ENCODE measurements around the gene SNX33. TPM values are rescaled to one million over a fixed set of nuclear protein-coding genes. Genes with fewer than 3 reads are reported as not detected.

The SNX33 gene
- total and polyA plus RNA-seq, 2 experiments from 2014 or later: 6.2 to 21.2 TPM

- H3K4me3 Mint-ChIP-seq: no peak overlapping the region
- no peak overlapping the region for H3K27ac ChIP-seq (ENCODE audit: low read depth)
- H3K4me3 ChIP-seq: no peak overlapping the region
- no peaks in the 10 kb centered on the region for H3K27me3 ChIP-seq (ENCODE audit: insufficient read depth)
- H3K27ac Mint-ChIP-seq: no peak overlapping the region
- H3K79me2 ChIP-seq (replicated peaks; ENCODE audit: insufficient read depth): no peaks in the 10 kb centered on the region
- H3K4me1 ChIP-seq (ENCODE audit: insufficient read depth): peaks cover 27% of the 10 kb centered on the region
- H3K9me3 Mint-ChIP-seq: no peaks in the 10 kb centered on the region
- peaks cover 8% of the 10 kb centered on the region for H3K27me3 Mint-ChIP-seq (ENCODE audit: insufficient read depth, low read depth, poor library complexity)
- H3K36me3 ChIP-seq (ENCODE audit: insufficient read depth): no peaks in the 10 kb centered on the region
- peaks cover 12% of the 10 kb centered on the region; the same call in 1 of the 2 replicates for H3F3A ChIP-seq (replicated peaks; ENCODE audit: low read depth)
- DNase-seq (ENCODE audit: low spot score) (no peak), ATAC-seq (no peak)
- TF ChIP-seq CTCF (conservative IDR thresholded peaks at IDR 0.05; ENCODE audit: low read depth in 2 of 2) (no peak; a peak in 1 of 4 replicates), ZNF331 (CRISPR knock-in tag; IDR thresholded peaks at IDR 0.05; ENCODE audit: low read depth) (no peak), EZH2phosphoT487 (IDR thresholded peaks at IDR 0.05; ENCODE audit: unreplicated experiment) (no peak), EZH2 (IDR thresholded peaks at IDR 0.05; ENCODE audit: low read depth, unreplicated experiment) (no peak), NANOG (IDR thresholded peaks at IDR 0.05; ENCODE audit: borderline replicate concordance) (no peak), ZNF114 (CRISPR knock-in tag; IDR thresholded peaks at IDR 0.05) (no peak), JUNB (IDR thresholded peaks at IDR 0.05; ENCODE audit: unreplicated experiment) (no peak), CREB1 (CRISPR knock-in tag; IDR thresholded peaks at IDR 0.05; ENCODE audit: low read depth) (no peak), ETS1 (IDR thresholded peaks at IDR 0.05) (no peak), POLR2AphosphoS5 (IDR thresholded peaks at IDR 0.05; ENCODE audit: low read depth) (no peak), STAT1 (IDR thresholded peaks at IDR 0.05; ENCODE audit: unreplicated experiment) (no peak)
- TF ChIP-seq, protein P1, sequence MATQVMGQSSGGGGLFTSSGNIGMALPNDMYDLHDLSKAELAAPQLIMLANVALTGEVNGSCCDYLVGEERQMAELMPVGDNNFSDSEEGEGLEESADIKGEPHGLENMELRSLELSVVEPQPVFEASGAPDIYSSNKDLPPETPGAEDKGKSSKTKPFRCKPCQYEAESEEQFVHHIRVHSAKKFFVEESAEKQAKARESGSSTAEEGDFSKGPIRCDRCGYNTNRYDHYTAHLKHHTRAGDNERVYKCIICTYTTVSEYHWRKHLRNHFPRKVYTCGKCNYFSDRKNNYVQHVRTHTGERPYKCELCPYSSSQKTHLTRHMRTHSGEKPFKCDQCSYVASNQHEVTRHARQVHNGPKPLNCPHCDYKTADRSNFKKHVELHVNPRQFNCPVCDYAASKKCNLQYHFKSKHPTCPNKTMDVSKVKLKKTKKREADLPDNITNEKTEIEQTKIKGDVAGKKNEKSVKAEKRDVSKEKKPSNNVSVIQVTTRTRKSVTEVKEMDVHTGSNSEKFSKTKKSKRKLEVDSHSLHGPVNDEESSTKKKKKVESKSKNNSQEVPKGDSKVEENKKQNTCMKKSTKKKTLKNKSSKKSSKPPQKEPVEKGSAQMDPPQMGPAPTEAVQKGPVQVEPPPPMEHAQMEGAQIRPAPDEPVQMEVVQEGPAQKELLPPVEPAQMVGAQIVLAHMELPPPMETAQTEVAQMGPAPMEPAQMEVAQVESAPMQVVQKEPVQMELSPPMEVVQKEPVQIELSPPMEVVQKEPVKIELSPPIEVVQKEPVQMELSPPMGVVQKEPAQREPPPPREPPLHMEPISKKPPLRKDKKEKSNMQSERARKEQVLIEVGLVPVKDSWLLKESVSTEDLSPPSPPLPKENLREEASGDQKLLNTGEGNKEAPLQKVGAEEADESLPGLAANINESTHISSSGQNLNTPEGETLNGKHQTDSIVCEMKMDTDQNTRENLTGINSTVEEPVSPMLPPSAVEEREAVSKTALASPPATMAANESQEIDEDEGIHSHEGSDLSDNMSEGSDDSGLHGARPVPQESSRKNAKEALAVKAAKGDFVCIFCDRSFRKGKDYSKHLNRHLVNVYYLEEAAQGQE (IDR thresholded peaks at IDR 0.05; ENCODE audit: unreplicated experiment): no peak
- TF ChIP-seq, protein P2, sequence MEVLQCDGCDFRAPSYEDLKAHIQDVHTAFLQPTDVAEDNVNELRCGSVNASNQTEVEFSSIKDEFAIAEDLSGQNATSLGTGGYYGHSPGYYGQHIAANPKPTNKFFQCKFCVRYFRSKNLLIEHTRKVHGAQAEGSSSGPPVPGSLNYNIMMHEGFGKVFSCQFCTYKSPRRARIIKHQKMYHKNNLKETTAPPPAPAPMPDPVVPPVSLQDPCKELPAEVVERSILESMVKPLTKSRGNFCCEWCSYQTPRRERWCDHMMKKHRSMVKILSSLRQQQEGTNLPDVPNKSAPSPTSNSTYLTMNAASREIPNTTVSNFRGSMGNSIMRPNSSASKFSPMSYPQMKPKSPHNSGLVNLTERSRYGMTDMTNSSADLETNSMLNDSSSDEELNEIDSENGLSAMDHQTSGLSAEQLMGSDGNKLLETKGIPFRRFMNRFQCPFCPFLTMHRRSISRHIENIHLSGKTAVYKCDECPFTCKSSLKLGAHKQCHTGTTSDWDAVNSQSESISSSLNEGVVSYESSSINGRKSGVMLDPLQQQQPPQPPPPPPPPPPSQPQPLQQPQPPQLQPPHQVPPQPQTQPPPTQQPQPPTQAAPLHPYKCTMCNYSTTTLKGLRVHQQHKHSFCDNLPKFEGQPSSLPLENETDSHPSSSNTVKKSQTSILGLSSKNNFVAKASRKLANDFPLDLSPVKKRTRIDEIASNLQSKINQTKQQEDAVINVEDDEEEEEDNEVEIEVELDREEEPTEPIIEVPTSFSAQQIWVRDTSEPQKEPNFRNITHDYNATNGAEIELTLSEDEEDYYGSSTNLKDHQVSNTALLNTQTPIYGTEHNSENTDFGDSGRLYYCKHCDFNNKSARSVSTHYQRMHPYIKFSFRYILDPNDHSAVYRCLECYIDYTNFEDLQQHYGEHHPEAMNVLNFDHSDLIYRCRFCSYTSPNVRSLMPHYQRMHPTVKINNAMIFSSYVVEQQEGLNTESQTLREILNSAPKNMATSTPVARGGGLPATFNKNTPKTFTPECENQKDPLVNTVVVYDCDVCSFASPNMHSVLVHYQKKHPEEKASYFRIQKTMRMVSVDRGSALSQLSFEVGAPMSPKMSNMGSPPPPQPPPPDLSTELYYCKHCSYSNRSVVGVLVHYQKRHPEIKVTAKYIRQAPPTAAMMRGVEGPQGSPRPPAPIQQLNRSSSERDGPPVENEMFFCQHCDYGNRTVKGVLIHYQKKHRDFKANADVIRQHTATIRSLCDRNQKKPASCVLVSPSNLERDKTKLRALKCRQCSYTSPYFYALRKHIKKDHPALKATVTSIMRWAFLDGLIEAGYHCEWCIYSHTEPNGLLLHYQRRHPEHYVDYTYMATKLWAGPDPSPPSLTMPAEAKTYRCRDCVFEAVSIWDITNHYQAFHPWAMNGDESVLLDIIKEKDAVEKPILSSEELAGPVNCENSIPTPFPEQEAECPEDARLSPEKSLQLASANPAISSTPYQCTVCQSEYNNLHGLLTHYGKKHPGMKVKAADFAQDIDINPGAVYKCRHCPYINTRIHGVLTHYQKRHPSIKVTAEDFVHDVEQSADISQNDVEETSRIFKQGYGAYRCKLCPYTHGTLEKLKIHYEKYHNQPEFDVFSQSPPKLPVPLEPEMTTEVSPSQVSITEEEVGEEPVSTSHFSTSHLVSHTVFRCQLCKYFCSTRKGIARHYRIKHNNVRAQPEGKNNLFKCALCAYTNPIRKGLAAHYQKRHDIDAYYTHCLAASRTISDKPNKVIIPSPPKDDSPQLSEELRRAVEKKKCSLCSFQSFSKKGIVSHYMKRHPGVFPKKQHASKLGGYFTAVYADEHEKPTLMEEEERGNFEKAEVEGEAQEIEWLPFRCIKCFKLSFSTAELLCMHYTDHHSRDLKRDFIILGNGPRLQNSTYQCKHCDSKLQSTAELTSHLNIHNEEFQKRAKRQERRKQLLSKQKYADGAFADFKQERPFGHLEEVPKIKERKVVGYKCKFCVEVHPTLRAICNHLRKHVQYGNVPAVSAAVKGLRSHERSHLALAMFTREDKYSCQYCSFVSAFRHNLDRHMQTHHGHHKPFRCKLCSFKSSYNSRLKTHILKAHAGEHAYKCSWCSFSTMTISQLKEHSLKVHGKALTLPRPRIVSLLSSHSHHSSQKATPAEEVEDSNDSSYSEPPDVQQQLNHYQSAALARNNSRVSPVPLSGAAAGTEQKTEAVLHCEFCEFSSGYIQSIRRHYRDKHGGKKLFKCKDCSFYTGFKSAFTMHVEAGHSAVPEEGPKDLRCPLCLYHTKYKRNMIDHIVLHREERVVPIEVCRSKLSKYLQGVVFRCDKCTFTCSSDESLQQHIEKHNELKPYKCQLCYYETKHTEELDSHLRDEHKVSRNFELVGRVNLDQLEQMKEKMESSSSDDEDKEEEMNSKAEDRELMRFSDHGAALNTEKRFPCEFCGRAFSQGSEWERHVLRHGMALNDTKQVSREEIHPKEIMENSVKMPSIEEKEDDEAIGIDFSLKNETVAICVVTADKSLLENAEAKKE (CRISPR knock-in tag; IDR thresholded peaks at IDR 0.05): no peak
- no peaks in the 10 kb centered on the region; the same call in 2 of the 3 replicates for H3K36me3 Mint-ChIP-seq (ENCODE audit: low read depth)
- no peaks in the 10 kb centered on the region for H3K9me2 ChIP-seq (ENCODE audit: insufficient read depth)
- no peak overlapping the region for H2AFZ ChIP-seq
- H3K4me1 Mint-ChIP-seq: peaks cover 42% of the 10 kb centered on the region
- H3K4me2 ChIP-seq: no peak overlapping the region
- H4K20me1 ChIP-seq (replicated peaks; ENCODE audit: insufficient read depth): no peaks in the 10 kb centered on the region
These were observed 28.1 kb downstream of the SNX33 start for GRCh38 chr15:75675579-75676404.
